HepG2 (cell line): Measurements from ENCODE around the gene BACH2. TPM values are rescaled to one million over a fixed set of nuclear protein-coding genes. Genes with fewer than 3 reads are reported as not detected.
A peak's percentile ranks its signal among the peaks of the same experiment; 100 is the strongest.

Experiments
- ATAC-seq: fragments of 200-7000 bp; cut with Tn5 transposase; 3 replicates; pipeline ENCODE4 v1.9.1; 2020; ENCODE audit warnings: mild to moderate bottlenecking, moderate library complexity
- BruUV-seq: library from RNA; stranded (reverse); fragments of 400-500 nt; replicated peaks from 2 replicates; lab custom pipeline; 2021; lab: Mats Ljungman, UMichigan
- CTCF ChIA-PET: fragments of 300-600 bp; formaldehyde crosslinking; extraction: SDS; loops from one replicate; lab custom pipeline; 2021; ENCODE audit warnings: low total read pairs, inconsistent platforms, low intra/inter-chr PET ratio; lab: Yijun Ruan, JAX
- POLR2A ChIA-PET: fragments of 350-600 bp; sonication (Branson Sonifier 250); formaldehyde crosslinking; loops from one replicate; lab custom pipeline; 2020; ENCODE audit warnings: antibody characterized with exemption, inconsistent platforms; lab: Yijun Ruan, JAX
- DNase-seq: peaks from one replicate; pipeline ENCODE4 v3.0.0-alpha.2; 2015; ENCODE audit warnings: low spot score
- FAIRE-seq: peaks from 3 replicates; lab custom pipeline; 2011; peaks lifted over from hg19 to GRCh38; lab: Jason Lieb, UNC
- H2AFZ ChIP-seq: one replicate; pipeline ENCODE4 v1.6.1; 2011; ENCODE audit warnings: low read length, inconsistent platforms
- H3K27ac ChIP-seq: fragments of 300-600 bp; 3 replicates; pipeline ENCODE4 v1.8.0; 2011; ENCODE audit warnings: mixed run types, mild to moderate bottlenecking, mixed read lengths, low read length, inconsistent platforms; ENCODE audit not compliant: insufficient read depth; ENCODE audit errors: extremely low read length
- H3K27me3 ChIP-seq, 2 experiments: fragments of 200-600 bp in 1 of 2; 2 replicates in 1 of 2; 3 replicates in 1 of 2; pipeline versions ENCODE4 v1.6.0 to v1.8.0; 2011; ENCODE audit warnings: low read length in 2 of 2, mild to moderate bottlenecking in 2 of 2, moderate library complexity in 2 of 2, inconsistent platforms in 1 of 2; ENCODE audit not compliant: insufficient read depth in 2 of 2, control insufficient read depth in 1 of 2
- H3K36me3 ChIP-seq, 2 experiments: fragments of 200-600 bp in 1 of 2; replicated peaks in 1 of 2; 2 replicates in 1 of 2; 3 replicates in 1 of 2; pipeline versions ENCODE4 v1.5.1 to v1.8.0; 2011; ENCODE audit warnings: low read length in 2 of 2, inconsistent platforms in 1 of 2; ENCODE audit not compliant: insufficient read depth in 2 of 2, control insufficient read depth in 1 of 2
- H3K4me1 ChIP-seq: 2 replicates; pipeline ENCODE4 v1.5.1; 2012; ENCODE audit warnings: low read length, inconsistent platforms; ENCODE audit not compliant: insufficient read depth
- H3K4me2 ChIP-seq: 2 replicates; pipeline ENCODE4 v1.6.0; 2011; ENCODE audit warnings: low read depth, low read length, inconsistent platforms
- H3K4me3 ChIP-seq, 3 experiments: fragments of 200-600 bp in 1 of 3; sonication (generic), shearing (Covaris generic) in 1 of 3; replicated peaks in 1 of 3; 2 replicates each; pipeline ENCODE4 v1.5.1; 2011 to 2016; ENCODE audit warnings: low read length in 3 of 3, inconsistent platforms in 2 of 3, low read depth in 2 of 3, mild to moderate bottlenecking in 2 of 3, control low read depth in 1 of 3, mixed read lengths in 1 of 3; ENCODE audit not compliant: insufficient read depth in 1 of 3
- H3K79me2 ChIP-seq: one replicate; pipeline ENCODE4 v1.6.1; 2011; ENCODE audit warnings: low read length, inconsistent platforms; ENCODE audit not compliant: insufficient read depth
- H3K9ac ChIP-seq: 2 replicates; pipeline ENCODE4 v1.6.0; 2011; ENCODE audit warnings: mild to moderate bottlenecking, low read depth, low read length, inconsistent platforms; ENCODE audit not compliant: insufficient read depth
- H3K9me3 ChIP-seq: 2 replicates; pipeline ENCODE4 v1.5.1; 2012; ENCODE audit warnings: mild to moderate bottlenecking, low read length
- H4K20me1 ChIP-seq: 2 replicates; pipeline ENCODE4 v1.6.0; 2011; ENCODE audit warnings: inconsistent platforms, mild to moderate bottlenecking, low read length, moderate library complexity; ENCODE audit not compliant: insufficient read depth
- CREB1 ChIP-seq, 2 experiments: fragments of 450-650 bp in 1 of 2; IDR thresholded peaks; 2 replicates each; pipeline ENCODE4 v1.6.1; 2016 to 2017; ENCODE audit warnings: control low read depth in 1 of 2, mild to moderate bottlenecking in 1 of 2, missing compliant biosample characterization in 1 of 2, missing genetic modification characterization in 1 of 2
- RFX1 ChIP-seq: fragments of 450-650 bp; IDR thresholded peaks from 2 replicates; pipeline ENCODE4 v1.6.1; 2017
- SRSF9 ChIP-seq: fragments of 200-400 bp; formaldehyde crosslinking; IDR thresholded peaks from 2 replicates; pipeline ENCODE4 v1.6.1; 2018; ENCODE audit warnings: borderline replicate concordance, mild to moderate bottlenecking, low read depth, low read length; ENCODE audit not compliant: insufficient read depth, poor library complexity, severe bottlenecking
- TBL1XR1 ChIP-seq: fragments of 150-350 bp; IDR thresholded peaks from 2 replicates; pipeline ENCODE4 v1.6.1; 2014; ENCODE audit warnings: borderline replicate concordance, low read length; ENCODE audit not compliant: partially characterized antibody
- TCF7 ChIP-seq: sonication (generic); IDR thresholded peaks from 2 replicates; pipeline ENCODE4 v1.6.1; 2016; ENCODE audit warnings: antibody characterized with exemption, low read depth
- WGBS: methylation state at CpG from one replicate; pipeline ENCODE4 v1.1.6; 2017; ENCODE audit warnings: low lambda C conversion rate; 5-methylcytosine and 5-hydroxymethylcytosine counted together
- in situ Hi-C: cut with HindIII; loops from 2 replicates; pipeline ENCODE4 v1.10.0; 2017; ENCODE audit warnings: low pct_unique_long_range_greater_than_20kb; ENCODE audit not compliant: extremely low pct_ligation_motif_present
- intact Hi-C: fragments of 100-400 bp; cut with micrococcal nuclease; formaldehyde crosslinking; loops from one replicate; pipeline ENCODE4 v1.10.0; 2022; ENCODE audit not compliant: unreplicated experiment
- polyA plus RNA-seq, 8 experiments: library from polyadenylated mRNA; depleted of rRNA in 3 of 8; stranded (reverse) in 7 of 8; unstranded in 1 of 8; fragments of >200 nt; fragmentation: Illumina TruSeq in 4 of 8; extraction: Trizol in 4 of 8; gene quantifications; 2 replicates each; pipeline versions ENCODE4 v1.2.1 to v1.2.3, GENCODE V29; 2011 to 2016; ENCODE audit warnings: low read depth in 4 of 8, missing spikeins in 1 of 8, mixed read lengths in 1 of 8; ENCODE audit not compliant: insufficient read depth in 1 of 8
- total RNA-seq, 5 experiments: library from RNA; depleted of rRNA; stranded (reverse); fragments of >200 nt; fragmentation: Illumina TruSeq; extraction: Trizol; gene quantifications; 2 replicates each; pipeline ENCODE4 v1.2.3, GENCODE V29; 2016; ENCODE audit warnings: low read depth in 1 of 5

Gene BACH2
- total and polyA plus RNA-seq, 2 of the 13 experiments (the other 11 are each of a cell fraction or from before 2014, with no cell fraction given) = 0.01 TPM; not detected in 1

- Histone ChIP-seq H3K36me3 (no peaks in the 10 kb centered on the region), H3K27me3 (0 out of 5 replicates have a peak, but pooled peaks cover 0 to 4% of the 10 kb centered on the region in 2 experiments), H3K4me2 (no peak overlapping the region), H2AFZ (no peak overlapping the region), H3K9me3 (no peaks in the 10 kb centered on the region), H4K20me1 (no peaks in the 10 kb centered on the region), H3K4me1 (0 out of 2 replicates have a peak, but pooled peaks cover 5% of the 10 kb centered on the region), H3K27ac (no peak overlapping the region), H3K4me3 (no peak overlapping the region), H3K9ac (no peak overlapping the region), H3K79me2 (no peaks in the 10 kb centered on the region)
- no peak for FAIRE-seq
- TF ChIP-seq SRSF9 (no peak), RFX1 (no peak), TCF7 (no peak)
- POLR2A ChIA-PET = no interaction called here
- in situ Hi-C loops (no loop called here), intact Hi-C loops (no loop called here)
- ATAC-seq = no peak
- 4% methylated on average over 1 of the region's 1 CpG for WGBS
- BruUV-seq = no TSS peak
- CTCF ChIA-PET = no interaction called here
- DNase-seq = no peak
Measured at GRCh38 chr6:90107371-90107770, 189.3 kb downstream of the BACH2 start.

- TF ChIP-seq CREB1 (IDR thresholded peaks at IDR 0.05) (peak; percentile 65; the same call in 1 of the 2 replicates), CREB1 (CRISPR knock-in tag; IDR thresholded peaks at IDR 0.05) (no peak), TBL1XR1 (no peak)
- ChIA-PET CTCF (no interaction called here), POLR2A (no interaction called here)
- H3K4me1 ChIP-seq = 0 out of 2 replicates have a peak, but pooled peaks cover 5% of the 10 kb centered on the region
- H3K79me2 ChIP-seq = no peaks in the 10 kb centered on the region
- FAIRE-seq = no peak
- H2AFZ ChIP-seq = no peak overlapping the region
- 0 out of 5 replicates have a peak, but pooled peaks cover 0 to 3% of the 10 kb centered on the region in 2 experiments for H3K27me3 ChIP-seq
- no peak overlapping the region for H3K4me3 ChIP-seq
- no peak overlapping the region for H3K9ac ChIP-seq
- intact Hi-C loops (no loop called here), in situ Hi-C loops (no loop called here)
- WGBS = 0% methylated on average over 3 of the region's 3 CpGs
- H3K27ac ChIP-seq = no peak overlapping the region
- no peaks in the 10 kb centered on the region for H3K9me3 ChIP-seq
- no peak for ATAC-seq
- H3K4me2 ChIP-seq = no peak overlapping the region
- DNase-seq = no peak
- no peaks in the 10 kb centered on the region for H3K36me3 ChIP-seq
- no peaks in the 10 kb centered on the region for H4K20me1 ChIP-seq
- BruUV-seq = no TSS peak
Measured at GRCh38 chr6:90106449-90106848, 190.2 kb downstream of the BACH2 start.
